Measurements from ENCODE around the gene ARFGEF2.

GRCh38 chr20:48880981-48881657 is 40.4 kb upstream of the ARFGEF2 start:
- TF ChIP-seq CTCF (conservative IDR thresholded peaks at IDR 0.05) (no peak), EZH2 (IDR thresholded peaks at IDR 0.05; ENCODE audit: low read depth) (no peak)
